Measurements from ENCODE around the gene ULBP3.
"Not testable (repeated sequence)": the region's sequence is repeated elsewhere in the genome, so short reads cannot be mapped to it uniquely, and the experiment has no call there.

The ULBP3 gene

GRCh38 chr6:150024646-150025155 is 44.2 kb downstream of the ULBP3 start:
- Histone ChIP-seq H3F3A (ENCODE audit: control insufficient read depth, insufficient read depth) (no peaks in the 10 kb centered on the region), H3K79me2 (ENCODE audit: control insufficient read depth, low read length) (no peaks in the 10 kb centered on the region), H3K27ac (ENCODE audit: low read depth, low read length) (no peak overlapping the region), H3K4me1 (ENCODE audit: control insufficient read depth, low read length) (peaks cover 4% of the 10 kb centered on the region), H3K36me3 (ENCODE audit: control insufficient read depth, low read length) (no peaks in the 10 kb centered on the region), H3K27me3 (ENCODE audit: control insufficient read depth, low read length) (peaks cover 33% of the 10 kb centered on the region), H3K4me3 (ENCODE audit: low read length) (no peak overlapping the region), H3K9me3 (ENCODE audit: control insufficient read depth, insufficient read depth, low read length) (no peaks in the 10 kb centered on the region), H3K9me2 (replicated peaks; ENCODE audit: control insufficient read depth, low read length) (no peaks in the 10 kb centered on the region), H3K4me2 (ENCODE audit: low read length) (no peak overlapping the region), H4K20me1 (ENCODE audit: control insufficient read depth, insufficient read depth, low read depth, low read length) (no peaks in the 10 kb centered on the region)
- TF ChIP-seq CTCF (IDR thresholded peaks at IDR 0.05; ENCODE audit: low read depth, low read length, poor library complexity, severe bottlenecking) (no peak), EZH2phosphoT487 (IDR thresholded peaks at IDR 0.05; ENCODE audit: borderline replicate concordance, low read length) (no peak)

- H3K9me2 ChIP-seq (replicated peaks; ENCODE audit: control insufficient read depth, low read length): not testable (repeated sequence)
Measured at GRCh38 chr6:150024021-150024420, 44.9 kb downstream of the ULBP3 start.

GRCh38 chr6:150021870-150022269 is 47.1 kb downstream of the ULBP3 start:
- not testable (repeated sequence) for H3K36me3 ChIP-seq (ENCODE audit: control insufficient read depth, low read length); H3K27ac ChIP-seq (ENCODE audit: low read depth, low read length); H3K79me2 ChIP-seq (ENCODE audit: control insufficient read depth, low read length); H4K20me1 ChIP-seq (ENCODE audit: control insufficient read depth, insufficient read depth, low read depth, low read length); H3F3A ChIP-seq (ENCODE audit: control insufficient read depth, insufficient read depth); H3K4me2 ChIP-seq (ENCODE audit: low read length); H3K4me1 ChIP-seq (ENCODE audit: control insufficient read depth, low read length); H3K4me3 ChIP-seq (ENCODE audit: low read length); H3K9me2 ChIP-seq (replicated peaks; ENCODE audit: control insufficient read depth, low read length); H3K9me3 ChIP-seq (ENCODE audit: control insufficient read depth, insufficient read depth, low read length)
- H3K27me3 ChIP-seq (ENCODE audit: control insufficient read depth, low read length): peaks cover 33% of the 10 kb centered on the region

More at GRCh38 chr6:150024021-150024420, 44.9 kb downstream of the ULBP3 start:
- H3K4me3 ChIP-seq (ENCODE audit: low read length); H3K9me3 ChIP-seq (ENCODE audit: control insufficient read depth, insufficient read depth, low read length); H3K79me2 ChIP-seq (ENCODE audit: control insufficient read depth, low read length); H3K27ac ChIP-seq (ENCODE audit: low read depth, low read length); H3F3A ChIP-seq (ENCODE audit: control insufficient read depth, insufficient read depth); H4K20me1 ChIP-seq (ENCODE audit: control insufficient read depth, insufficient read depth, low read depth, low read length); H3K36me3 ChIP-seq (ENCODE audit: control insufficient read depth, low read length); H3K4me1 ChIP-seq (ENCODE audit: control insufficient read depth, low read length); H3K4me2 ChIP-seq (ENCODE audit: low read length): not testable (repeated sequence)
- H3K27me3 ChIP-seq (ENCODE audit: control insufficient read depth, low read length): peaks cover 34% of the 10 kb centered on the region

- Histone ChIP-seq H3K9me3 (ENCODE audit: control insufficient read depth, insufficient read depth, low read length) (no peaks in the 10 kb centered on the region), H3K36me3 (ENCODE audit: control insufficient read depth, low read length) (no peaks in the 10 kb centered on the region), H3K27me3 (ENCODE audit: control insufficient read depth, low read length) (peaks cover 31% of the 10 kb centered on the region), H3K4me3 (ENCODE audit: low read length) (no peak overlapping the region), H3K9me2 (replicated peaks; ENCODE audit: control insufficient read depth, low read length) (no peaks in the 10 kb centered on the region), H4K20me1 (ENCODE audit: control insufficient read depth, insufficient read depth, low read depth, low read length) (no peaks in the 10 kb centered on the region), H3K4me2 (ENCODE audit: low read length) (no peak overlapping the region), H3K27ac (ENCODE audit: low read depth, low read length) (no peak overlapping the region), H3K79me2 (ENCODE audit: control insufficient read depth, low read length) (no peaks in the 10 kb centered on the region), H3K4me1 (ENCODE audit: control insufficient read depth, low read length) (no peaks in the 10 kb centered on the region), H3F3A (ENCODE audit: control insufficient read depth, insufficient read depth) (no peaks in the 10 kb centered on the region)
- TF ChIP-seq CTCF (IDR thresholded peaks at IDR 0.05; ENCODE audit: low read depth, low read length, poor library complexity, severe bottlenecking) (no peak), EZH2phosphoT487 (IDR thresholded peaks at IDR 0.05; ENCODE audit: borderline replicate concordance, low read length) (no peak)
Measured at GRCh38 chr6:150018846-150019580, 49.9 kb downstream of the ULBP3 start.
